T-cell (primary cell): Measurements from ENCODE around the gene SLC17A1. TPM values are rescaled to one million over a fixed set of nuclear protein-coding genes. Genes with fewer than 3 reads are reported as not detected.
A peak's percentile ranks its signal among the peaks of the same experiment; 100 is the strongest.

Experiments used
- ATAC-seq, 4 experiments: fragments of 200-7000 bp in 3 of 4; fragments of 150-1000 bp in 1 of 4; cut with Tn5 transposase; replicated peaks in 1 of 4; 1 replicate in 3 of 4; 2 replicates in 1 of 4; pipeline ENCODE4 v1.10.0; 2021; ENCODE audit warnings: moderate library complexity in 3 of 4, mild to moderate bottlenecking in 2 of 4, moderate number of reproducible peaks in 1 of 4
- CTCF ChIA-PET, 2 donors: fragments of 300-600 bp; sonication (Branson Sonifier 250); formaldehyde crosslinking; loops; one replicate each; lab custom pipeline; 2022; ENCODE audit warnings: antibody characterized with exemption in 2 of 2; lab: Charles Lee
- POLR2A ChIA-PET, 2 donors: fragments of 300-600 bp; sonication (Branson Sonifier 250); formaldehyde crosslinking; loops; one replicate each; lab custom pipeline; 2022; ENCODE audit warnings: antibody characterized with exemption in 2 of 2; lab: Charles Lee
- DNase-seq, 35 experiments: peaks; one replicate each; pipeline versions ENCODE4 v3.0.0 to v3.0.0-alpha.2; 2013 to 2023
- H3K27ac ChIP-seq: one replicate; pipeline ENCODE4 v1.5.1; 2013; ENCODE audit warnings: low read length
- H3K27me3 ChIP-seq, 2 experiments: replicated peaks in 1 of 2; 1 replicate in 1 of 2; 2 replicates in 1 of 2; pipeline versions ENCODE4 v1.6.1 to v1.7.0; 2013; ENCODE audit warnings: low read length in 1 of 2, mixed read lengths in 1 of 2; ENCODE audit not compliant: control insufficient read depth in 2 of 2, insufficient read depth in 2 of 2; ENCODE audit errors: extremely low read depth in 1 of 2
- H3K36me3 ChIP-seq, 2 donors: 1 replicate in 1 of 2; 2 replicates in 1 of 2; pipeline versions ENCODE4 v1.6.1 to v1.7.0; 2013; ENCODE audit warnings: low read length in 1 of 2; ENCODE audit not compliant: control insufficient read depth in 2 of 2, insufficient read depth in 1 of 2; ENCODE audit errors: extremely low read depth in 1 of 2
- H3K4me1 ChIP-seq, 2 experiments: 1 replicate in 1 of 2; 2 replicates in 1 of 2; pipeline versions ENCODE4 v1.6.1 to v1.7.0; 2013; ENCODE audit warnings: low read length in 2 of 2, mixed read lengths in 1 of 2; ENCODE audit not compliant: insufficient read depth in 2 of 2, control insufficient read depth in 1 of 2; ENCODE audit errors: extremely low read depth in 1 of 2
- H3K4me3 ChIP-seq, 2 donors: 1 replicate in 1 of 2; 2 replicates in 1 of 2; pipeline versions ENCODE4 v1.5.1 to v1.7.0; 2013; ENCODE audit warnings: mild to moderate bottlenecking in 2 of 2, low read length in 1 of 2, moderate library complexity in 1 of 2; ENCODE audit not compliant: control insufficient read depth in 1 of 2; ENCODE audit errors: extremely low read depth in 1 of 2
- H3K9me3 ChIP-seq: 2 replicates; pipeline ENCODE4 v1.7.0; 2013
- H3K27ac Mint-ChIP-seq, 2 donors: one replicate each; pipeline ENCODE4 v1.8.0; 2020 to 2021; ENCODE audit warnings: mild to moderate bottlenecking in 2 of 2, mixed read lengths in 2 of 2
- H3K27me3 Mint-ChIP-seq, 2 donors: one replicate each; pipeline ENCODE4 v1.8.0; 2021 to 2022; ENCODE audit warnings: mixed read lengths in 2 of 2
- H3K36me3 Mint-ChIP-seq: one replicate; pipeline ENCODE4 v1.8.0; 2021; ENCODE audit warnings: mixed read lengths
- H3K4me1 Mint-ChIP-seq, 3 donors: one replicate each; pipeline ENCODE4 v1.8.0; 2020 to 2022; ENCODE audit warnings: mixed read lengths in 3 of 3, mild to moderate bottlenecking in 1 of 3
- H3K4me3 Mint-ChIP-seq, 3 donors: one replicate each; pipeline ENCODE4 v1.8.0; 2020 to 2022; ENCODE audit warnings: mild to moderate bottlenecking in 3 of 3, mixed read lengths in 3 of 3, moderate library complexity in 3 of 3
- H3K9me3 Mint-ChIP-seq, 3 donors: one replicate each; pipeline ENCODE4 v1.8.0; 2020 to 2022; ENCODE audit warnings: mixed read lengths in 3 of 3
- WGBS: methylation state at CpG from one replicate; pipeline ENCODE4 v1.1.5; 2013; ENCODE audit warnings: missing lambda C conversion rate; ENCODE audit not compliant: insufficient coverage; 5-methylcytosine and 5-hydroxymethylcytosine counted together
- total RNA-seq, 35 experiments: library from RNA in 6 of 35; stranded (reverse) in 6 of 35; fragments of 120-200 nt in 1 of 35; gene quantifications; one replicate each; pipeline versions ENCODE4 v1.2.1 to v1.2.4 and lab custom pipeline; 2013 to 2026

SLC17A1 gene
- total RNA-seq, 5 donors from 2014 or later (not counting 1 experiment from before 2014, with no cell fraction given) = 0.16 TPM; not detected in 4

DNA sequence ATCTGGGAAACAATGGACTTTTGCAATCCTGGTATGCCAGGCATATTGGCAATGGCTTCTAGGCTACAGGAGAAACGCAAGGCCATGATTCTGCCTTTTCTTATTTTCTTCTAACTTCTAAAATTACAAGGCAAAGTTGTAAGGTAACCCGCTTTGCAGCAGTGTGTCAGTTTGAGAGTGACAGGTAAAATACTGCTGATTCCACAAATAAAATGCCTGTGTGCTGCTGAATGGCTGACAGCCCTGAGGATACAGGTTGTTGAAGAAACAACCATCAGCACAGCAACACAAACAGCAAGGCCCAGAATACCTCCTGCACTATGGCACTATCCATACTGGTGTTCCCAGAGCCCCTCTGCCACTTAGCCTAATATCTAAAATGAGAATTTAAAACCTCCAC, 37.1 kb downstream of the SLC17A1 start:
- Histone ChIP-seq H3K36me3 (no peaks in the 10 kb centered on the region), H3K27me3 (no peaks in the 10 kb centered on the region), H3K27ac (no peak overlapping the region), H3K9me3 (no peaks in the 10 kb centered on the region), H3K4me1 (no peaks in the 10 kb centered on the region), H3K4me3 (no peak overlapping the region)
- Mint-ChIP-seq H3K36me3 (no peaks in the 10 kb centered on the region), H3K4me3 (no peak overlapping the region), H3K4me1 (no peaks in the 10 kb centered on the region), H3K27ac (no peak overlapping the region), H3K9me3 (no peaks in the 10 kb centered on the region), H3K27me3 (peaks cover 3 to 4% of the 10 kb centered on the region in 2 donors)
- no CpG with 5 or more reads among the region's 2 CpGs for WGBS
- DNase-seq (no peak), ATAC-seq (no peak)
- POLR2A ChIA-PET = no interaction called here
- CTCF ChIA-PET = no interaction called here

GRCh38 chr6:25793970-25794369, 37.9 kb downstream of the SLC17A1 start:
- Mint-ChIP-seq H3K4me3 (no peak overlapping the region), H3K9me3 (no peaks in the 10 kb centered on the region), H3K36me3 (no peaks in the 10 kb centered on the region), H3K27me3 (peaks cover 0 to 4% of the 10 kb centered on the region in 2 donors), H3K4me1 (no peaks in the 10 kb centered on the region), H3K27ac (no peak overlapping the region)
- H3K9me3 ChIP-seq = no peaks in the 10 kb centered on the region
- 100% methylated on average over 1 of the region's 1 CpG for WGBS
- no peaks in the 10 kb centered on the region for H3K36me3 ChIP-seq
- CTCF ChIA-PET = interaction anchor here in 1 of 2 donors (0.6 kb wide), 1 partner anchor 148 kb away, joined by 3 read pairs; no protein-coding TSS in a partner anchor
- H3K4me3 ChIP-seq = no peak overlapping the region
- H3K4me1 ChIP-seq = no peaks in the 10 kb centered on the region
- ATAC-seq = no peak
- no peak overlapping the region for H3K27ac ChIP-seq
- H3K27me3 ChIP-seq = no peaks in the 10 kb centered on the region
- POLR2A ChIA-PET = no interaction called here
- no peak for DNase-seq

- CTCF ChIA-PET = no interaction called here
- Histone ChIP-seq H3K4me1 (no peaks in the 10 kb centered on the region), H3K36me3 (no peaks in the 10 kb centered on the region), H3K4me3 (no peak overlapping the region), H3K27ac (no peak overlapping the region), H3K9me3 (no peaks in the 10 kb centered on the region), H3K27me3 (no peaks in the 10 kb centered on the region)
- no peak for DNase-seq
- H3K4me1 Mint-ChIP-seq = peaks cover 0 to 4% (median 0%) of the 10 kb centered on the region in 3 donors
- 83% methylated on average over 4 of the region's 4 CpGs for WGBS
- H3K9me3 Mint-ChIP-seq = no peaks in the 10 kb centered on the region
- H3K36me3 Mint-ChIP-seq = no peaks in the 10 kb centered on the region
- no peak for ATAC-seq
- H3K4me3 Mint-ChIP-seq = no peak overlapping the region
- H3K27me3 Mint-ChIP-seq = no peaks in the 10 kb centered on the region
- H3K27ac Mint-ChIP-seq = no peak overlapping the region
- POLR2A ChIA-PET = no interaction called here
These were observed 39.8 kb downstream of the SLC17A1 start for GRCh38 chr6:25792016-25792415.

DNA sequence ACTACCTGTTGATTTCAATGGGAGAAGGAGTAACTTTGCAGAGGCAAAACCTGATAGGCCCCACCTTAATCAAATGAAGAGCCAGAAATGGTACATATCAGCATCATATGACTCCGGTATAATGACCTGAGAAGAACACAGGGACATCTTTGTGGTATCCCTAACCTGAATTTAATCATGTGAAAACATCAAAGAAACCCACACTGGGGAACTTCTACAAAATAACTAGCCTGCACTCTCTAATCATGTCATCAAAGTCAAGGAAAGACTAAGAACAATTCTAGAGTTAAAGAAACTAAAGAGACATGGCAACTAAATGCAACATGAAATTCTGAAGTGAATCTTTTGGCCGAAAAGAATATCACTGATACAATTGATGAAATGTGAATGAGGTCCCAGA, 42.4 kb downstream of the SLC17A1 start:
- H3K27me3 ChIP-seq = peaks cover 0 to 3% of the 10 kb centered on the region in 2 experiments
- no peak for ATAC-seq
- POLR2A ChIA-PET = no interaction called here

DNA sequence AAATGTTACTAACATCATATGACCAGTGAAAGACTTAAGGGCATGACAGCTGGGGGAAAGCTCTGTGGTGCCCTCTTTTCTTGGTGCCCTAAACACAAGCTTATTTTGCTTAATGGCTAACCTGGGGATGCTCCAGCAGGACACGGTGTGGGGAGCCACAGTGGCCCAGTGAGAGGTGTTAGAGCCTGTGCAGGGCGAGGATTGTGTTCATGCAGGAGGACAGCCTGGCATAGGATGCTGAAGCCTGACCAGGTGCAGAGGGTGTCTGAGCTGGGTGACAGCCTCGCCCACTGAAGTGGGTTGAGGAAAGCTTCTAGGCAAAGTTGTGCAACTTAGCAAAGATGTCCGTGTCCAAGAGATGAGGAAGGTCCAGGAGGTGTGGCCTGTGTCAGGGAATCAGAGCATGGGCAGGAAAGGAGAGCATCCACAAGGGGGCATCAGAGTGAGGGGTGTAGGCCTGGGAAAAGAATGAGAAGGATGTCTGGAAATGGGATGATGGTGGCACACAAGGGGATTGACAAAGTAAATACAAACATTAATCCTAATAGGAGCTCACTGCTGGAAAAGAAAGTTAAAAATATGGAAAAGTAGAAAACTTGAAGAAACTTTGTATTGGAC, 43.4 kb downstream of the SLC17A1 start:
- no peaks in the 10 kb centered on the region for H3K4me1 ChIP-seq
- Mint-ChIP-seq H3K36me3 (no peaks in the 10 kb centered on the region), H3K27me3 (peaks cover 0 to under 1% of the 10 kb centered on the region in 2 donors), H3K4me1 (peaks cover 0 to 4% (median 0%) of the 10 kb centered on the region in 3 donors), H3K9me3 (no peaks in the 10 kb centered on the region), H3K4me3 (no peak overlapping the region), H3K27ac (no peak overlapping the region)
- H3K27ac ChIP-seq = no peak overlapping the region
- no peak overlapping the region for H3K4me3 ChIP-seq
- H3K36me3 ChIP-seq = no peaks in the 10 kb centered on the region
- no peaks in the 10 kb centered on the region for H3K9me3 ChIP-seq
- DNase-seq (peak in 29 of 35 experiments; percentile 4 to 63 (median 23)), ATAC-seq (peak in 3 of 4 experiments; percentile 23 to 52 (median 47))
- ChIA-PET POLR2A (interaction anchor here in 1 of 2 donors (0.5 kb wide), 1 partner anchor 84 kb away, joined by 4 read pairs; no protein-coding TSS in a partner anchor), CTCF (interaction anchor here (0.6 to 2.8 kb wide), 8 partner anchors 37 to 215 kb away, joined by 3 to 18 read pairs (median 4); no protein-coding TSS in a partner anchor)
- WGBS = 69% methylated on average over 4 of the region's 4 CpGs
- peaks cover 0 to 3% of the 10 kb centered on the region in 2 experiments for H3K27me3 ChIP-seq

More for the DNA sequence above, 42.4 kb downstream of the SLC17A1 start:
- Histone ChIP-seq H3K36me3 (no peaks in the 10 kb centered on the region), H3K27ac (no peak overlapping the region), H3K9me3 (no peaks in the 10 kb centered on the region), H3K4me1 (no peaks in the 10 kb centered on the region), H3K4me3 (no peak overlapping the region)
- H3K4me3 Mint-ChIP-seq = no peak overlapping the region
- no peaks in the 10 kb centered on the region for H3K27me3 Mint-ChIP-seq
- DNase-seq = no peak
- CTCF ChIA-PET = interaction anchor here in 1 of 2 donors (1.0 to 2.8 kb wide), 3 partner anchors 87 to 214 kb away, joined by 3 to 18 read pairs (median 8); no protein-coding TSS in a partner anchor
- H3K36me3 Mint-ChIP-seq = no peaks in the 10 kb centered on the region
- 61% methylated on average over 2 of the region's 2 CpGs for WGBS
- no peaks in the 10 kb centered on the region for H3K9me3 Mint-ChIP-seq
- H3K27ac Mint-ChIP-seq = no peak overlapping the region
- peaks cover 0 to 4% (median 0%) of the 10 kb centered on the region in 3 donors for H3K4me1 Mint-ChIP-seq

DNA sequence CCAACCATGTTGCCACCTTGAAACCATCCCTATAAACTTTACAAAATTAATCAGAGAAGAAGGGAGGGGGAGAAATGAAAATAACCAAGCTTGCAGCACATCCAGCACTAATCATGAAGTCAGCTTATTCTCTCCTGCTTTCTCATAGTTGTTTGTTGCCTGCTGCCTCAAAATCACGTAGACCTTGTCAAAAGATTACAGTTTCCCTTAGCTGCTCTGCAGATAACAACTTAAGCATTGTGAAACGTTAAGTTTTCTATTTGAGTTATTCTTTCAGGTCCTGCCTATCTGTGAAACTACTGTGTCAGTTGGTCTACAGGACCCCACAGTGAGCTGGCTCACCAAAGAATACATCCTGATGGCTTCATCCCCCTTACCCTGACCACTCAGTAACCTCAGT, 44.4 kb downstream of the SLC17A1 start:
- Mint-ChIP-seq H3K4me1 (peaks cover 0 to 4% (median 0%) of the 10 kb centered on the region in 3 donors), H3K36me3 (no peaks in the 10 kb centered on the region), H3K9me3 (no peaks in the 10 kb centered on the region), H3K27me3 (peaks cover 0 to 3% of the 10 kb centered on the region in 2 donors), H3K27ac (no peak overlapping the region), H3K4me3 (no peak overlapping the region)
- WGBS = 66% methylated on average over 2 of the region's 2 CpGs
- no peak for DNase-seq
- Histone ChIP-seq H3K9me3 (no peaks in the 10 kb centered on the region), H3K4me3 (no peak overlapping the region), H3K36me3 (no peaks in the 10 kb centered on the region), H3K27me3 (peaks cover 0 to 3% of the 10 kb centered on the region in 2 experiments), H3K4me1 (no peaks in the 10 kb centered on the region), H3K27ac (no peak overlapping the region)
- no peak for ATAC-seq
- ChIA-PET POLR2A (no interaction called here), CTCF (interaction anchor here (0.6 to 2.8 kb wide), 5 partner anchors 36 to 229 kb away, joined by 3 to 18 read pairs (median 5); no protein-coding TSS in a partner anchor)
